ENCODE data around the gene C10orf90. TPM values are rescaled to one million over a fixed set of nuclear protein-coding genes. Genes with fewer than 3 reads are reported as not detected.

C10orf90 gene
- total and polyA plus RNA-seq, 4 donors = 0.05 to 0.25 TPM; not detected in 2

GRCh38 chr10:126420567-126421300 is 249.8 kb downstream of the C10orf90 start:
- no peak overlapping the region for H3K27ac ChIP-seq (ENCODE audit: low read depth in 1 of 2, low read length in 2 of 2)
- DNase-seq (ENCODE audit: low spot score) = no peak
- H3K4me1 ChIP-seq (ENCODE audit: control insufficient read depth in 4 of 4, insufficient read depth in 4 of 4, low read length in 3 of 4) = no peaks in the 10 kb centered on the region
- no peak overlapping the region for H3K4me3 ChIP-seq (ENCODE audit: low read depth in 1 of 3, low read length in 3 of 3)
- no peak for TF ChIP-seq FOXA1 (IDR thresholded peaks at IDR 0.05)
- TF ChIP-seq RXRA (IDR thresholded peaks at IDR 0.05) = no peak
- no peak for TF ChIP-seq GABPA (IDR thresholded peaks at IDR 0.05 in 1 of 2, conservative IDR thresholded peaks at IDR 0.05 in 1 of 2)
- no peak for TF ChIP-seq CTCF (IDR thresholded peaks at IDR 0.05; ENCODE audit: low read depth, low read length, missing input control)
- no peak for TF ChIP-seq SP1 (IDR thresholded peaks at IDR 0.05)
- TF ChIP-seq HNF4G (IDR thresholded peaks at IDR 0.05) = no peak
- no peak for TF ChIP-seq HNF4A (conservative IDR thresholded peaks at IDR 0.05)
- no peak for TF ChIP-seq REST (IDR thresholded peaks at IDR 0.05)
- TF ChIP-seq NR2F2 (IDR thresholded peaks at IDR 0.05) = no peak
- TF ChIP-seq JUND (IDR thresholded peaks at IDR 0.05) = no peak
- TF ChIP-seq ZBTB33 (IDR thresholded peaks at IDR 0.05) = no peak
- no peak for TF ChIP-seq ATF3 (IDR thresholded peaks at IDR 0.05)
- no peak for TF ChIP-seq MAX (IDR thresholded peaks at IDR 0.05)
- H3K9me3 ChIP-seq (ENCODE audit: control insufficient read depth in 4 of 4, low read length in 3 of 4) = peaks cover 7 to 20% (median 13%) of the 10 kb centered on the region in 4 donors
- H3K36me3 ChIP-seq (ENCODE audit: control insufficient read depth in 4 of 4, insufficient read depth in 3 of 4, low read depth in 1 of 4, low read length in 3 of 4) = no peaks in the 10 kb centered on the region
- 77% methylated on average over 12 of the region's 12 CpGs for WGBS
- H3K27me3 ChIP-seq (ENCODE audit: control insufficient read depth in 4 of 4, insufficient read depth in 4 of 4, low read length in 3 of 4) = peaks cover 0 to 3% (median 0%) of the 10 kb centered on the region in 4 donors
- H3K9ac ChIP-seq (ENCODE audit: low read depth in 1 of 2, low read length in 2 of 2) = no peak overlapping the region

Data from liver (tissue), 9 donors.